Eye (tissue), 1 donor: ENCODE results near the gene PRKCI.
A peak's percentile ranks its signal among the peaks of the same experiment; 100 is the strongest.
"Not testable (repeated sequence)": the region's sequence is repeated elsewhere in the genome, so short reads cannot be mapped to it uniquely, and the experiment has no call there.

ENCODE experiments used
- DNase-seq: peaks from one replicate; pipeline ENCODE4 v3.0.0-alpha.2; 2015

The PRKCI gene

GRCh38 chr3:170225166-170225565 lies 2.9 kb downstream of the PRKCI start:
- no peak for DNase-seq

- no peak for DNase-seq
Observed at GRCh38 chr3:170226426-170226960, 4.3 kb downstream of the PRKCI start.

- DNase-seq = no peak
Observed at GRCh38 chr3:170228093-170228766, 6.0 kb downstream of the PRKCI start.

- no peak for DNase-seq
Observed at GRCh38 chr3:170232266-170232665, 10.0 kb downstream of the PRKCI start.

- DNase-seq = no peak
Observed at GRCh38 chr3:170233530-170233929, 11.3 kb downstream of the PRKCI start.

- DNase-seq = no peak
Observed at GRCh38 chr3:170240142-170240541, 17.9 kb downstream of the PRKCI start.

GRCh38 chr3:170240671-170241070 lies 18.4 kb downstream of the PRKCI start:
- DNase-seq = no peak

- peak; percentile 6 for DNase-seq
Observed at GRCh38 chr3:170244576-170244975, 22.4 kb downstream of the PRKCI start.

- no peak for DNase-seq
Observed at GRCh38 chr3:170247875-170248274, 25.7 kb downstream of the PRKCI start.

GRCh38 chr3:170256597-170256996 lies 34.4 kb downstream of the PRKCI start:
- no peak for DNase-seq

- no peak for DNase-seq
Observed at GRCh38 chr3:170257145-170257544, 34.9 kb downstream of the PRKCI start.

GRCh38 chr3:170258105-170258487 lies 35.9 kb downstream of the PRKCI start:
- DNase-seq = no peak

- no peak for DNase-seq
Observed at GRCh38 chr3:170259907-170260306, 37.7 kb downstream of the PRKCI start.

GRCh38 chr3:170267793-170268192 lies 45.6 kb downstream of the PRKCI start:
- DNase-seq = no peak

GRCh38 chr3:170269673-170270254 lies 47.5 kb downstream of the PRKCI start:
- DNase-seq = not testable (repeated sequence)

GRCh38 chr3:170270282-170270881 lies 48.2 kb downstream of the PRKCI start:
- no peak for DNase-seq

- no peak for DNase-seq
Observed at GRCh38 chr3:170274641-170275040, 52.4 kb downstream of the PRKCI start.

GRCh38 chr3:170275832-170276231 lies 53.6 kb downstream of the PRKCI start:
- DNase-seq = no peak

GRCh38 chr3:170277311-170277710 lies 55.1 kb downstream of the PRKCI start:
- not testable (repeated sequence) for DNase-seq

- DNase-seq = no peak
Observed at GRCh38 chr3:170277833-170278580, 55.8 kb downstream of the PRKCI start.

- no peak for DNase-seq
Observed at GRCh38 chr3:170278627-170279026, 56.4 kb downstream of the PRKCI start.

GRCh38 chr3:170290194-170290593 lies 68.0 kb downstream of the PRKCI start:
- no peak for DNase-seq

- DNase-seq = no peak
Observed at GRCh38 chr3:170295586-170295985, 73.4 kb downstream of the PRKCI start.
